ENCODE data around the gene TUSC2. TPM values are rescaled to one million over a fixed set of nuclear protein-coding genes. Genes with fewer than 3 reads are reported as not detected.
A peak's percentile ranks its signal among the peaks of the same experiment; 100 is the strongest.

Gene TUSC2
- total RNA-seq, 1 experiment from 2014 or later, result 33.5 TPM

- Histone ChIP-seq H3K4me1 (ENCODE audit: insufficient read depth, low read length) (peaks cover 4% of the 10 kb centered on the region; the same call in 1 of the 2 replicates), H3K4me2 (ENCODE audit: insufficient read depth, insufficient read length, low read length) (peak overlapping the region; percentile 80), H2BK12ac (ENCODE audit: insufficient read length, low read depth, low read length) (no peak overlapping the region), H3K14ac (ENCODE audit: insufficient read depth, low read length) (no peak overlapping the region; the same call in 1 of the 2 replicates), H4K8ac (replicated peaks; ENCODE audit: insufficient read length, low read depth, low read length) (no peak overlapping the region), H3K79me1 (ENCODE audit: insufficient read depth, low read depth, low read length, poor library complexity, severe bottlenecking) (peaks cover 6% of the 10 kb centered on the region), H2BK120ac (ENCODE audit: low read depth, low read length, poor library complexity, severe bottlenecking) (no peak overlapping the region), H3K9me3 (ENCODE audit: control insufficient read depth, low read depth, low read length) (no peaks in the 10 kb centered on the region), H2AK5ac (ENCODE audit: insufficient read length, low read length) (no peak overlapping the region), H2BK5ac (ENCODE audit: insufficient read length, low read length) (no peak overlapping the region), H2BK15ac (ENCODE audit: low read depth, low read length) (no peak overlapping the region), H2AFZ (ENCODE audit: low read length) (no peak overlapping the region), H3K9ac (ENCODE audit: extremely low read depth, insufficient read length, low read length) (peak overlapping the region; percentile 55), H3K4ac (ENCODE audit: low read depth, low read length) (no peak overlapping the region), H3K79me2 (ENCODE audit: insufficient read depth, low read length) (peaks cover 9% of the 10 kb centered on the region; the same call in 1 of the 2 replicates), H3K18ac (ENCODE audit: insufficient read length, low read depth, low read length) (no peak overlapping the region), H4K20me1 (ENCODE audit: control insufficient read depth, insufficient read depth, insufficient read length) (no peaks in the 10 kb centered on the region), H3K27me3 (ENCODE audit: insufficient read depth, low read length) (no peaks in the 10 kb centered on the region), H3K27ac (ENCODE audit: insufficient read length, low read depth, low read length) (no peak overlapping the region), H3K23me2 (ENCODE audit: insufficient read length, low read depth, low read length, poor library complexity, severe bottlenecking) (peaks cover 5% of the 10 kb centered on the region), H3K23ac (ENCODE audit: insufficient read length, low read depth, low read length) (no peak overlapping the region), H3K56ac (ENCODE audit: insufficient read length, low read depth, low read length) (no peak overlapping the region), H3T11ph (ENCODE audit: low read length) (no peak overlapping the region), H4K91ac (ENCODE audit: insufficient read length, low read depth, low read length) (no peak overlapping the region), H4K5ac (ENCODE audit: insufficient read length, low read depth, low read length) (no peak overlapping the region), H2BK20ac (ENCODE audit: low read depth, low read length, poor library complexity, severe bottlenecking) (no peak overlapping the region)
- no CpG with 5 or more reads among the region's 24 CpGs for WGBS (ENCODE audit: extremely low coverage, insufficient read length, low lambda C conversion rate)
- Mint-ChIP-seq H3K36me3 (ENCODE audit: insufficient read depth in 1 of 3, low read depth in 3 of 3) (peaks cover 13 to 28% (median 27%) of the 10 kb centered on the region in 3 experiments), H3K27ac (peak overlapping the region; percentile 28 to 91 (median 86); a peak in 5 of 7 replicates), H3K27me3 (ENCODE audit: low read depth) (peaks cover 7% of the 10 kb centered on the region), H3K4me1 (peaks cover 28 to 30% of the 10 kb centered on the region in 2 experiments), H3K4me3 (peak overlapping the region; percentile 91 to 95), H3K9me3 (no peaks in the 10 kb centered on the region; a peak in 1 of 5 replicates)
- no peak for DNase-seq
- no peak for TF ChIP-seq CTCF (conservative IDR thresholded peaks at IDR 0.05)
Observed at GRCh38 chr3:50358355-50358910, 30.4 kb upstream of the TUSC2 start.

Data from H9 (cell line).